HepG2 (cell line): Measurements from ENCODE around the gene ZFHX3. TPM values are rescaled to one million over a fixed set of nuclear protein-coding genes. Genes with fewer than 3 reads are reported as not detected.

Experiments used
- ATRX ChIP-seq: sonication (generic); formaldehyde crosslinking; IDR thresholded peaks from 2 replicates; pipeline ENCODE4 v1.4.0; 2020; ENCODE audit warnings: missing genetic modification reagents, borderline replicate concordance
- ELF1 ChIP-seq: sonication (generic); formaldehyde crosslinking; IDR thresholded peaks from 2 replicates; pipeline ENCODE4 v1.4.0; 2020; ENCODE audit warnings: missing genetic modification reagents
- HMGA1 ChIP-seq: sonication (generic); formaldehyde crosslinking; conservative IDR thresholded peaks from 2 replicates; pipeline ENCODE4 v1.4.0; 2020; ENCODE audit warnings: missing genetic modification reagents
- IKZF1 ChIP-seq: fragments of 450-650 bp; IDR thresholded peaks from 2 replicates; pipeline ENCODE4 v1.7.1; 2016
- NFRKB ChIP-seq: fragments of 450-650 bp; IDR thresholded peaks from 2 replicates; pipeline ENCODE4 v1.6.1; 2017
- ZBTB7A ChIP-seq: sonication (generic); formaldehyde crosslinking; IDR thresholded peaks from 2 replicates; pipeline ENCODE4 v1.8.0; 2022; ENCODE audit warnings: mild to moderate bottlenecking, missing genetic modification reagents
- ZNF232 ChIP-seq: sonication (generic); formaldehyde crosslinking; IDR thresholded peaks from 2 replicates; pipeline ENCODE4 v1.4.0; 2020; ENCODE audit warnings: missing genetic modification reagents, borderline replicate concordance
- polyA plus RNA-seq, 8 experiments: library from polyadenylated mRNA; depleted of rRNA in 3 of 8; stranded (reverse) in 7 of 8; unstranded in 1 of 8; fragments of >200 nt; fragmentation: Illumina TruSeq in 4 of 8; extraction: Trizol in 4 of 8; gene quantifications; 2 replicates each; pipeline versions ENCODE4 v1.2.1 to v1.2.3, GENCODE V29; 2011 to 2016; ENCODE audit warnings: low read depth in 4 of 8, missing spikeins in 1 of 8, mixed read lengths in 1 of 8; ENCODE audit not compliant: insufficient read depth in 1 of 8
- total RNA-seq, 5 experiments: library from RNA; depleted of rRNA; stranded (reverse); fragments of >200 nt; fragmentation: Illumina TruSeq; extraction: Trizol; gene quantifications; 2 replicates each; pipeline ENCODE4 v1.2.3, GENCODE V29; 2016; ENCODE audit warnings: low read depth in 1 of 5
- TF ChIP-seq, protein P1 (sequence below): sonication (generic); formaldehyde crosslinking; IDR thresholded peaks from 2 replicates; pipeline ENCODE4 v1.4.0; 2020; ENCODE audit warnings: missing genetic modification reagents, mild to moderate bottlenecking, borderline replicate concordance
- TF ChIP-seq, protein P2 (sequence below): sonication (generic); formaldehyde crosslinking; IDR thresholded peaks from 2 replicates; pipeline ENCODE4 v1.9.0; 2021; ENCODE audit warnings: missing genetic modification reagents, mild to moderate bottlenecking, borderline replicate concordance
- TF ChIP-seq, protein P3 (sequence below): sonication (generic); formaldehyde crosslinking; IDR thresholded peaks from 2 replicates; pipeline ENCODE4 v1.5.0; 2020; ENCODE audit warnings: missing genetic modification reagents
- TF ChIP-seq, protein P4 (sequence below): sonication (generic); formaldehyde crosslinking; IDR thresholded peaks from 2 replicates; pipeline ENCODE4 v1.4.0; 2020; ENCODE audit warnings: missing genetic modification reagents
- TF ChIP-seq, protein P5 (sequence below): sonication (generic); formaldehyde crosslinking; IDR thresholded peaks from 2 replicates; pipeline ENCODE4 v1.8.0; 2022; ENCODE audit warnings: missing genetic modification reagents, low read depth, mild to moderate bottlenecking, borderline replicate concordance
- TF ChIP-seq, protein P6 (sequence below), 2 experiments: sonication (generic) in 1 of 2; formaldehyde crosslinking in 1 of 2; IDR thresholded peaks; 2 replicates each; pipeline versions ENCODE4 v1.4.0 to v1.6.1; 2016 to 2020; ENCODE audit warnings: borderline replicate concordance in 1 of 2, low read depth in 1 of 2, mild to moderate bottlenecking in 1 of 2, missing genetic modification reagents in 1 of 2

The ZFHX3 gene
- total and polyA plus RNA-seq, 2 of the 13 experiments (the other 11 are each of a cell fraction or from before 2014, with no cell fraction given), result 5.0 to 6.0 TPM

DNA sequence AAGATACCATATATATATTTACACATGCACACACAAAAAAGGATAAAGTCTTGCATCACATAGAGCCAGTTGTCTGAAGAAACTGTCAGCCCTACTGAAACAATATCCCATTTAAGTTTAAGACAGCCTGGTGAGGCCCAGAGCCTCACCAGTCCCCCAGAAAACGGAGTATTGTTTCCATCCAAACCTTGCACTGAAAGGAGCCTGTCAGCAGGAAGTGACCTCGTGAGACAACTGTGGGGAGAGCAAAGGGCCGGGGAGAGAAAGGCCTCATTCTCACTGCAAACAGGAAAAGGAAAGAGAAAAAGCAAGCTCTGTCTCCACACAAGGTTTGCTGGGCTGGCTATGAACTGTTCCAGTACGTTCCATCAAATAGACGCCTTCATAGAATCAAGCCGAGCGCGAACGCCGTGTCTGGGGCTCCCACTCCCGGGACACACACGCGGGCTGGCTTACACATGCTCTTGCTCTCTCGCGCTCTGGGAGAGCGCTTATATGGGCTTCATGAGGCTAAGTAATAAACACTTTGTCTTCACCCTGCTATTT is 44.4 kb upstream of the ZFHX3 start (continued):
- TF ChIP-seq, protein P1, sequence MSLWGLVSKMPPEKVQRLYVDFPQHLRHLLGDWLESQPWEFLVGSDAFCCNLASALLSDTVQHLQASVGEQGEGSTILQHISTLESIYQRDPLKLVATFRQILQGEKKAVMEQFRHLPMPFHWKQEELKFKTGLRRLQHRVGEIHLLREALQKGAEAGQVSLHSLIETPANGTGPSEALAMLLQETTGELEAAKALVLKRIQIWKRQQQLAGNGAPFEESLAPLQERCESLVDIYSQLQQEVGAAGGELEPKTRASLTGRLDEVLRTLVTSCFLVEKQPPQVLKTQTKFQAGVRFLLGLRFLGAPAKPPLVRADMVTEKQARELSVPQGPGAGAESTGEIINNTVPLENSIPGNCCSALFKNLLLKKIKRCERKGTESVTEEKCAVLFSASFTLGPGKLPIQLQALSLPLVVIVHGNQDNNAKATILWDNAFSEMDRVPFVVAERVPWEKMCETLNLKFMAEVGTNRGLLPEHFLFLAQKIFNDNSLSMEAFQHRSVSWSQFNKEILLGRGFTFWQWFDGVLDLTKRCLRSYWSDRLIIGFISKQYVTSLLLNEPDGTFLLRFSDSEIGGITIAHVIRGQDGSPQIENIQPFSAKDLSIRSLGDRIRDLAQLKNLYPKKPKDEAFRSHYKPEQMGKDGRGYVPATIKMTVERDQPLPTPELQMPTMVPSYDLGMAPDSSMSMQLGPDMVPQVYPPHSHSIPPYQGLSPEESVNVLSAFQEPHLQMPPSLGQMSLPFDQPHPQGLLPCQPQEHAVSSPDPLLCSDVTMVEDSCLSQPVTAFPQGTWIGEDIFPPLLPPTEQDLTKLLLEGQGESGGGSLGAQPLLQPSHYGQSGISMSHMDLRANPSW (CRISPR knock-in tag), result no peak
- TF ChIP-seq HMGA1 (CRISPR knock-in tag) (no peak), NFRKB (no peak), ZBTB7A (no peak), ZNF232 (CRISPR knock-in tag) (no peak), IKZF1 (no peak), ELF1 (CRISPR knock-in tag) (peak; percentile 52), ATRX (CRISPR knock-in tag) (no peak)
- TF ChIP-seq, protein P2, sequence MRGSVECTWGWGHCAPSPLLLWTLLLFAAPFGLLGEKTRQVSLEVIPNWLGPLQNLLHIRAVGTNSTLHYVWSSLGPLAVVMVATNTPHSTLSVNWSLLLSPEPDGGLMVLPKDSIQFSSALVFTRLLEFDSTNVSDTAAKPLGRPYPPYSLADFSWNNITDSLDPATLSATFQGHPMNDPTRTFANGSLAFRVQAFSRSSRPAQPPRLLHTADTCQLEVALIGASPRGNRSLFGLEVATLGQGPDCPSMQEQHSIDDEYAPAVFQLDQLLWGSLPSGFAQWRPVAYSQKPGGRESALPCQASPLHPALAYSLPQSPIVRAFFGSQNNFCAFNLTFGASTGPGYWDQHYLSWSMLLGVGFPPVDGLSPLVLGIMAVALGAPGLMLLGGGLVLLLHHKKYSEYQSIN, result no peak
- TF ChIP-seq, protein P3, sequence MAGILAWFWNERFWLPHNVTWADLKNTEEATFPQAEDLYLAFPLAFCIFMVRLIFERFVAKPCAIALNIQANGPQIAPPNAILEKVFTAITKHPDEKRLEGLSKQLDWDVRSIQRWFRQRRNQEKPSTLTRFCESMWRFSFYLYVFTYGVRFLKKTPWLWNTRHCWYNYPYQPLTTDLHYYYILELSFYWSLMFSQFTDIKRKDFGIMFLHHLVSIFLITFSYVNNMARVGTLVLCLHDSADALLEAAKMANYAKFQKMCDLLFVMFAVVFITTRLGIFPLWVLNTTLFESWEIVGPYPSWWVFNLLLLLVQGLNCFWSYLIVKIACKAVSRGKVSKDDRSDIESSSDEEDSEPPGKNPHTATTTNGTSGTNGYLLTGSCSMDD (CRISPR knock-in tag), result no peak
- TF ChIP-seq, protein P4, sequence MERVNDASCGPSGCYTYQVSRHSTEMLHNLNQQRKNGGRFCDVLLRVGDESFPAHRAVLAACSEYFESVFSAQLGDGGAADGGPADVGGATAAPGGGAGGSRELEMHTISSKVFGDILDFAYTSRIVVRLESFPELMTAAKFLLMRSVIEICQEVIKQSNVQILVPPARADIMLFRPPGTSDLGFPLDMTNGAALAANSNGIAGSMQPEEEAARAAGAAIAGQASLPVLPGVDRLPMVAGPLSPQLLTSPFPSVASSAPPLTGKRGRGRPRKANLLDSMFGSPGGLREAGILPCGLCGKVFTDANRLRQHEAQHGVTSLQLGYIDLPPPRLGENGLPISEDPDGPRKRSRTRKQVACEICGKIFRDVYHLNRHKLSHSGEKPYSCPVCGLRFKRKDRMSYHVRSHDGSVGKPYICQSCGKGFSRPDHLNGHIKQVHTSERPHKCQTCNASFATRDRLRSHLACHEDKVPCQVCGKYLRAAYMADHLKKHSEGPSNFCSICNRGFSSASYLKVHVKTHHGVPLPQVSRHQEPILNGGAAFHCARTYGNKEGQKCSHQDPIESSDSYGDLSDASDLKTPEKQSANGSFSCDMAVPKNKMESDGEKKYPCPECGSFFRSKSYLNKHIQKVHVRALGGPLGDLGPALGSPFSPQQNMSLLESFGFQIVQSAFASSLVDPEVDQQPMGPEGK (CRISPR knock-in tag), result peak; percentile 58; the same call in 1 of the 2 replicates
- TF ChIP-seq, protein P5, sequence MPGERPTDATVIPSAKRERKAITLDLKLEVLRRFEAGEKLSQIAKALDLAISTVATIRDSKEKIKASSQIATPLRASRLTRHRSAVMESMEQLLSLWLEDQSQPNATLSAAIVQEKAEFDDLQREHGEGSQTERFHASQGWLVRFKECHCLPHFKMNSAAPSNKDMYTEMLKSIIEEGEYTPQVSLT (CRISPR knock-in tag), result no peak
- TF ChIP-seq, protein P6, sequence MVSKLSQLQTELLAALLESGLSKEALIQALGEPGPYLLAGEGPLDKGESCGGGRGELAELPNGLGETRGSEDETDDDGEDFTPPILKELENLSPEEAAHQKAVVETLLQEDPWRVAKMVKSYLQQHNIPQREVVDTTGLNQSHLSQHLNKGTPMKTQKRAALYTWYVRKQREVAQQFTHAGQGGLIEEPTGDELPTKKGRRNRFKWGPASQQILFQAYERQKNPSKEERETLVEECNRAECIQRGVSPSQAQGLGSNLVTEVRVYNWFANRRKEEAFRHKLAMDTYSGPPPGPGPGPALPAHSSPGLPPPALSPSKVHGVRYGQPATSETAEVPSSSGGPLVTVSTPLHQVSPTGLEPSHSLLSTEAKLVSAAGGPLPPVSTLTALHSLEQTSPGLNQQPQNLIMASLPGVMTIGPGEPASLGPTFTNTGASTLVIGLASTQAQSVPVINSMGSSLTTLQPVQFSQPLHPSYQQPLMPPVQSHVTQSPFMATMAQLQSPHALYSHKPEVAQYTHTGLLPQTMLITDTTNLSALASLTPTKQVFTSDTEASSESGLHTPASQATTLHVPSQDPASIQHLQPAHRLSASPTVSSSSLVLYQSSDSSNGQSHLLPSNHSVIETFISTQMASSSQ (IDR thresholded peaks at IDR 0.05; ENCODE audit: low read depth), result no peak
- TF ChIP-seq, protein P6 (CRISPR knock-in tag; IDR thresholded peaks at IDR 0.05; ENCODE audit: borderline replicate concordance), result no peak
